Measurements from ENCODE around the gene BDH1.

Gene BDH1

GRCh38 chr3:197505796-197506548 is 49.8 kb downstream of the BDH1 start:
- no peak for DNase-seq (ENCODE audit: low read depth)

- no peak for DNase-seq (ENCODE audit: low read depth)
Observed at GRCh38 chr3:197504641-197505121, 51.1 kb downstream of the BDH1 start.

GRCh38 chr3:197504229-197504628 is 51.5 kb downstream of the BDH1 start:
- DNase-seq (ENCODE audit: low read depth): no peak

GRCh38 chr3:197503652-197504051 is 52.1 kb downstream of the BDH1 start:
- DNase-seq (ENCODE audit: low read depth): no peak

- peak; percentile 75 for DNase-seq (ENCODE audit: low read depth)
Observed at GRCh38 chr3:197501879-197502620, 53.7 kb downstream of the BDH1 start.

- peak; percentile 50 for DNase-seq (ENCODE audit: low read depth)
Observed at GRCh38 chr3:197501496-197501878, 54.3 kb downstream of the BDH1 start.

- no peak for DNase-seq (ENCODE audit: low read depth)
Observed at GRCh38 chr3:197500812-197501211, 55.0 kb downstream of the BDH1 start.

- peak; percentile 99 for DNase-seq (ENCODE audit: low read depth)
Observed at GRCh38 chr3:197499427-197499826, 56.3 kb downstream of the BDH1 start.

GRCh38 chr3:197498499-197499241 is 57.1 kb downstream of the BDH1 start:
- DNase-seq (ENCODE audit: low read depth): no peak

GRCh38 chr3:197496746-197497125 is 59.0 kb downstream of the BDH1 start:
- DNase-seq (ENCODE audit: low read depth): no peak

GRCh38 chr3:197495999-197496745 is 59.6 kb downstream of the BDH1 start:
- no peak for DNase-seq (ENCODE audit: low read depth)

- DNase-seq (ENCODE audit: low read depth): no peak
Observed at GRCh38 chr3:197495499-197495898, 60.3 kb downstream of the BDH1 start.

GRCh38 chr3:197495059-197495455 is 60.7 kb downstream of the BDH1 start:
- DNase-seq (ENCODE audit: low read depth): no peak

GRCh38 chr3:197494366-197495058 is 61.3 kb downstream of the BDH1 start:
- no peak for DNase-seq (ENCODE audit: low read depth)

GRCh38 chr3:197493049-197493448 is 62.7 kb downstream of the BDH1 start:
- DNase-seq (ENCODE audit: low read depth): no peak

- DNase-seq (ENCODE audit: low read depth): no peak
Observed at GRCh38 chr3:197491923-197492664, 63.7 kb downstream of the BDH1 start.

- DNase-seq (ENCODE audit: low read depth): no peak
Observed at GRCh38 chr3:197491478-197491877, 64.3 kb downstream of the BDH1 start.

- DNase-seq (ENCODE audit: low read depth): peak; percentile 96
Observed at GRCh38 chr3:197490098-197491058, 65.4 kb downstream of the BDH1 start.

GRCh38 chr3:197487911-197488391 is 67.8 kb downstream of the BDH1 start:
- DNase-seq (ENCODE audit: low read depth): peak; percentile 97

All from ELR (cell line).